SK-N-SH (cell line): ENCODE results near the gene TMEM185A. TPM values are rescaled to one million over a fixed set of nuclear protein-coding genes. Genes with fewer than 3 reads are reported as not detected.
"Not testable (repeated sequence)": the region's sequence is repeated elsewhere in the genome, so short reads cannot be mapped to it uniquely, and the experiment has no call there.

ENCODE experiments used
- CTCF ChIA-PET: fragments of 300-600, 350-600 bp; formaldehyde crosslinking; extraction: SDS; loops from one replicate; lab custom pipeline; 2021; lab: Yijun Ruan, JAX
- POLR2A ChIA-PET: fragments of 350-600 bp; sonication (Branson Sonifier 250); formaldehyde crosslinking; extraction: SDS; loops from one replicate; lab custom pipeline; 2020; ENCODE audit warnings: antibody characterized with exemption, inconsistent platforms; lab: Yijun Ruan, JAX
- DNase-seq: peaks from one replicate; pipeline ENCODE4 v3.0.0; 2012
- H2AFZ ChIP-seq: fragments of 200-600 bp; sonication (generic); 2 replicates; pipeline ENCODE4 v1.8.1; 2016; ENCODE audit warnings: antibody characterized with exemption, mild to moderate bottlenecking, low read depth
- H3F3A ChIP-seq: fragments of 200-600 bp; sonication (generic); replicated peaks from 2 replicates; pipeline ENCODE3; 2016; ENCODE audit warnings: antibody characterized with exemption, mild to moderate bottlenecking; ENCODE audit not compliant: insufficient read depth
- H3K27ac ChIP-seq, 2 experiments: fragments of 200-500 bp in 1 of 2; fragments of 200-600 bp in 1 of 2; sonication (Bioruptor generic) in 1 of 2; sonication (generic), shearing (Covaris generic) in 1 of 2; 2 replicates each; pipeline versions ENCODE4 v1.5.1 to v1.6.1; 2014 to 2016; ENCODE audit warnings: low read depth in 2 of 2, inconsistent platforms in 1 of 2, low read length in 1 of 2, mild to moderate bottlenecking in 1 of 2, mixed read lengths in 1 of 2
- H3K27me3 ChIP-seq: fragments of 200-600 bp; sonication (generic), shearing (Covaris generic); 2 replicates; pipeline ENCODE4 v1.6.1; 2016; ENCODE audit warnings: mixed run types; ENCODE audit not compliant: insufficient read depth
- H3K36me3 ChIP-seq, 2 experiments: fragments of 200-500 bp in 1 of 2; fragments of 200-600 bp in 1 of 2; sonication (Bioruptor generic) in 1 of 2; sonication (generic) in 1 of 2; replicated peaks in 1 of 2; 2 replicates each; pipeline versions ENCODE3 to v1.5.1; 2014 to 2016; ENCODE audit warnings: low read length in 1 of 2, mild to moderate bottlenecking in 1 of 2; ENCODE audit not compliant: insufficient read depth in 2 of 2, control insufficient read depth in 1 of 2
- H3K4me1 ChIP-seq, 2 experiments: fragments of 200-500 bp in 1 of 2; fragments of 200-600 bp in 1 of 2; sonication (Bioruptor generic) in 1 of 2; sonication (generic), shearing (Covaris generic) in 1 of 2; 2 replicates each; pipeline versions ENCODE4 v1.5.1 to v1.6.1; 2014 to 2016; ENCODE audit warnings: low read depth in 1 of 2, low read length in 1 of 2, mixed run types in 1 of 2; ENCODE audit not compliant: insufficient read depth in 2 of 2, control insufficient read depth in 1 of 2
- H3K4me2 ChIP-seq: fragments of 200-600 bp; sonication (generic), shearing (Covaris generic); 2 replicates; pipeline ENCODE4 v1.6.1; 2017; ENCODE audit warnings: mixed run types
- H3K4me3 ChIP-seq, 2 experiments: fragments of 200-500 bp in 1 of 2; fragments of 200-600 bp in 1 of 2; sonication (Bioruptor generic) in 1 of 2; sonication (generic), shearing (Covaris generic) in 1 of 2; 2 replicates each; pipeline versions ENCODE4 v1.5.1 to v1.8.1; 2014 to 2016; ENCODE audit warnings: low read depth in 2 of 2, inconsistent platforms in 1 of 2, low read length in 1 of 2, mild to moderate bottlenecking in 1 of 2, mixed read lengths in 1 of 2, moderate library complexity in 1 of 2
- H3K79me2 ChIP-seq: fragments of 200-600 bp; sonication (generic); 2 replicates; pipeline ENCODE4 v1.8.1; 2017; ENCODE audit warnings: mild to moderate bottlenecking; ENCODE audit not compliant: insufficient read depth
- H3K9ac ChIP-seq: fragments of 200-600 bp; sonication (generic); 2 replicates; pipeline ENCODE4 v1.6.1; 2017; ENCODE audit warnings: mixed run types
- H3K9me2 ChIP-seq: fragments of 200-600 bp; sonication (generic); 2 replicates; pipeline ENCODE4 v1.6.1; 2017; ENCODE audit warnings: mixed run types
- H3K9me3 ChIP-seq: fragments of 200-600 bp; sonication (generic); 2 replicates; pipeline ENCODE4 v1.6.1; 2017; ENCODE audit warnings: mixed run types, mild to moderate bottlenecking, moderate library complexity
- H4K20me1 ChIP-seq: fragments of 200-600 bp; sonication (generic); 2 replicates; pipeline ENCODE4 v1.6.1; 2017; ENCODE audit warnings: mild to moderate bottlenecking, mixed run types; ENCODE audit not compliant: insufficient read depth
- WGBS: methylation state at CpG from one replicate; pipeline ENCODE4 v1.1.6; 2017; ENCODE audit warnings: low lambda C conversion rate; 5-methylcytosine and 5-hydroxymethylcytosine counted together
- polyA plus RNA-seq, 3 experiments: library from polyadenylated mRNA; depleted of rRNA; stranded (reverse); fragments of >200 nt; gene quantifications; 2 replicates each; pipeline ENCODE4 v1.2.3, GENCODE V29; 2012

TMEM185A gene
- polyA plus RNA-seq, 1 of the 3 experiments (the other 2 are of a cell fraction) = 11.9 TPM

- H3K9me3 ChIP-seq, H3K4me1 ChIP-seq, DNase-seq, H3K27ac ChIP-seq, H2AFZ ChIP-seq, H4K20me1 ChIP-seq, CTCF ChIA-PET, H3K9me2 ChIP-seq, H3F3A ChIP-seq, H3K27me3 ChIP-seq, H3K36me3 ChIP-seq, H3K4me3 ChIP-seq, POLR2A ChIA-PET, H3K9ac ChIP-seq, H3K79me2 ChIP-seq, H3K4me2 ChIP-seq: not testable (repeated sequence)
- WGBS = no CpG with 5 or more reads among the region's 7 CpGs
These were observed 40.6 kb downstream of the TMEM185A start for GRCh38 chrX:149590993-149591392.

- DNase-seq, H3K79me2 ChIP-seq, H3K9ac ChIP-seq, POLR2A ChIA-PET, H3K4me2 ChIP-seq, H3K27ac ChIP-seq, H2AFZ ChIP-seq, H3K4me3 ChIP-seq, CTCF ChIA-PET, H4K20me1 ChIP-seq, H3F3A ChIP-seq, H3K9me3 ChIP-seq, H3K9me2 ChIP-seq, H3K4me1 ChIP-seq, H3K27me3 ChIP-seq, H3K36me3 ChIP-seq: not testable (repeated sequence)
- no CpG with 5 or more reads among the region's 12 CpGs for WGBS
These were observed 44.2 kb downstream of the TMEM185A start, which contains the start of gene MAGEA9B for GRCh38 chrX:149587359-149587758. Gene MAGEA9B (minus strand): TSS chrX:149587459. CDS start chrX:149583179, 4,280 bp downstream.

- H3K27me3 ChIP-seq, POLR2A ChIA-PET, H3K9me2 ChIP-seq, H3K9me3 ChIP-seq, H3K79me2 ChIP-seq, H3K4me3 ChIP-seq, CTCF ChIA-PET, DNase-seq, H3F3A ChIP-seq, H3K9ac ChIP-seq, H4K20me1 ChIP-seq, H3K36me3 ChIP-seq, H2AFZ ChIP-seq, H3K4me2 ChIP-seq, H3K4me1 ChIP-seq, H3K27ac ChIP-seq: not testable (repeated sequence)
- WGBS = 31% methylated on average over 3 of the region's 17 CpGs
These were observed 46.0 kb downstream of the TMEM185A start for GRCh38 chrX:149585631-149586030.

GRCh38 chrX:149573456-149573855 lies 58.1 kb downstream of the TMEM185A start:
- H3K4me3 ChIP-seq, H3K4me1 ChIP-seq, H3K27me3 ChIP-seq, H3K79me2 ChIP-seq, H3F3A ChIP-seq, H3K27ac ChIP-seq, H3K4me2 ChIP-seq, H2AFZ ChIP-seq, H3K9ac ChIP-seq, POLR2A ChIA-PET, H3K9me2 ChIP-seq, CTCF ChIA-PET, DNase-seq, H3K36me3 ChIP-seq, H4K20me1 ChIP-seq, H3K9me3 ChIP-seq: not testable (repeated sequence)
- WGBS = no CpG with 5 or more reads among the region's 1 CpG
